Panc1 (cell line): ENCODE data around the gene CUL9. TPM values are rescaled to one million over a fixed set of nuclear protein-coding genes. Genes with fewer than 3 reads are reported as not detected.

ENCODE experiments used
- ATAC-seq: fragments of 200-7000 bp; cut with Tn5 transposase; 2 replicates; pipeline ENCODE4 v1.9.1; 2020; ENCODE audit warnings: mild to moderate bottlenecking, moderate library complexity
- BruUV-seq: library from RNA; stranded (reverse); fragments of 400-500 nt; replicated peaks from 2 replicates; lab custom pipeline; 2021; lab: Mats Ljungman, UMichigan
- CTCF ChIA-PET: fragments of 300-600 bp; sonication (Branson Sonifier 250); formaldehyde crosslinking; loops from one replicate; lab custom pipeline; 2022; ENCODE audit warnings: antibody characterized with exemption; lab: Charles Lee
- POLR2A ChIA-PET: fragments of 300-600 bp; sonication (Branson Sonifier 250); formaldehyde crosslinking; loops from one replicate; lab custom pipeline; 2022; ENCODE audit warnings: antibody characterized with exemption; lab: Charles Lee
- DNase-seq: peaks from one replicate; pipeline ENCODE4 v3.0.0-alpha.2; 2010; ENCODE audit warnings: low read depth, low spot score
- H3K27ac ChIP-seq: 2 replicates; pipeline ENCODE4 v1.5.1; 2011; ENCODE audit warnings: mild to moderate bottlenecking, low read length, inconsistent platforms
- H3K27me3 ChIP-seq: fragments of 200-500 bp; sonication (Bioruptor generic); 2 replicates; pipeline ENCODE4 v1.6.0; 2014; ENCODE audit warnings: low read length, inconsistent platforms; ENCODE audit not compliant: control insufficient read depth, insufficient read depth
- H3K36me3 ChIP-seq: fragments of 200-500 bp; sonication (Bioruptor generic); 2 replicates; pipeline ENCODE4 v1.5.1; 2014; ENCODE audit warnings: inconsistent platforms, mild to moderate bottlenecking, low read length, moderate library complexity; ENCODE audit not compliant: control insufficient read depth, insufficient read depth
- H3K4me1 ChIP-seq: 2 replicates; pipeline ENCODE4 v1.5.1; 2011; ENCODE audit warnings: inconsistent platforms, mild to moderate bottlenecking, low read length, moderate library complexity; ENCODE audit not compliant: control insufficient read depth, insufficient read depth
- H3K4me3 ChIP-seq, 2 experiments: 2 replicates each; pipeline ENCODE4 v1.5.1; 2011 to 2012; ENCODE audit warnings: low read depth in 2 of 2, low read length in 2 of 2, mild to moderate bottlenecking in 2 of 2, inconsistent platforms in 1 of 2, moderate library complexity in 1 of 2
- H3K9me3 ChIP-seq: fragments of 200-500 bp; sonication (Bioruptor generic); 2 replicates; pipeline ENCODE4 v1.5.1; 2014; ENCODE audit warnings: low read depth, mild to moderate bottlenecking, inconsistent platforms, low read length, moderate library complexity; ENCODE audit not compliant: control insufficient read depth, insufficient read depth
- CTCF ChIP-seq: fragments of 450-650 bp; IDR thresholded peaks from 2 replicates; pipeline ENCODE4 v1.5.1; 2017; ENCODE audit warnings: mild to moderate bottlenecking
- POLR2AphosphoS5 ChIP-seq: IDR thresholded peaks from 2 replicates; pipeline ENCODE4 v1.6.1; 2012; ENCODE audit warnings: mild to moderate bottlenecking, low read depth, low read length, moderate library complexity
- REST ChIP-seq, 2 experiments: IDR thresholded peaks; 2 replicates each; pipeline ENCODE4 v1.6.1; 2011 to 2012; ENCODE audit warnings: low read depth in 2 of 2, control low read depth in 1 of 2, low read length in 1 of 2, mild to moderate bottlenecking in 1 of 2, moderate library complexity in 1 of 2; ENCODE audit not compliant: insufficient read depth in 1 of 2
- SIN3A ChIP-seq: IDR thresholded peaks from 2 replicates; pipeline ENCODE4 v1.6.1; 2012; ENCODE audit warnings: low read depth, mild to moderate bottlenecking, low read length, moderate library complexity, borderline replicate concordance; ENCODE audit not compliant: insufficient read depth
- TCF7L2 ChIP-seq: IDR thresholded peaks from 2 replicates; pipeline ENCODE4 v1.6.1; 2011; ENCODE audit warnings: mild to moderate bottlenecking, low read depth, low read length, inconsistent platforms
- in situ Hi-C: cut with HindIII; loops from 2 replicates; pipeline ENCODE4 v1.10.0; 2016; ENCODE audit warnings: low sequenced_read_pairs, low pct_unique_long_range_greater_than_20kb
- intact Hi-C: fragments of 100-400 bp; cut with micrococcal nuclease; formaldehyde crosslinking; loops from one replicate; pipeline ENCODE4 v1.10.0; 2022; ENCODE audit not compliant: unreplicated experiment
- total RNA-seq: library from RNA; stranded (reverse); gene quantifications from one replicate; pipeline ENCODE4 v1.2.1, GENCODE V29; 2021; ENCODE audit not compliant: unreplicated experiment

CUL9 gene
- total RNA-seq, 1 experiment from 2014 or later: 54.3 TPM

GRCh38 chr6:43186019-43186418 lies 4.0 kb downstream of the CUL9 start:
- DNase-seq (no peak), ATAC-seq (no peak)
- H3K4me1 ChIP-seq: peaks cover 16% of the 10 kb centered on the region
- ChIA-PET POLR2A (no interaction called here), CTCF (no interaction called here)
- in situ Hi-C loops (no loop called here), intact Hi-C loops (no loop called here)
- TF ChIP-seq POLR2AphosphoS5 (no peak), CTCF (no peak), TCF7L2 (no peak), SIN3A (no peak), REST (IDR thresholded peaks at IDR 0.05; ENCODE audit: insufficient read depth in 1 of 2, low read depth in 2 of 2, low read length in 1 of 2) (no peak)
- no peak overlapping the region for H3K27ac ChIP-seq
- H3K4me3 ChIP-seq: no peak overlapping the region
- no peaks in the 10 kb centered on the region for H3K27me3 ChIP-seq
- H3K36me3 ChIP-seq: peaks cover 8% of the 10 kb centered on the region; the same call in 1 of the 2 replicates
- H3K9me3 ChIP-seq: no peaks in the 10 kb centered on the region
- no TSS peak for BruUV-seq

- Histone ChIP-seq H3K27ac (no peak overlapping the region), H3K4me1 (peaks cover 9% of the 10 kb centered on the region), H3K4me3 (no peak overlapping the region), H3K36me3 (peaks cover 8% of the 10 kb centered on the region; the same call in 1 of the 2 replicates), H3K27me3 (no peaks in the 10 kb centered on the region), H3K9me3 (no peaks in the 10 kb centered on the region)
- intact Hi-C loops (no loop called here), in situ Hi-C loops (no loop called here)
- BruUV-seq: no TSS peak
- POLR2A ChIA-PET: no interaction called here
- ATAC-seq: no peak
- CTCF ChIA-PET: no interaction called here
- no peak for DNase-seq
- TF ChIP-seq CTCF: no peak
- TF ChIP-seq REST (IDR thresholded peaks at IDR 0.05; ENCODE audit: insufficient read depth in 1 of 2, low read depth in 2 of 2, low read length in 1 of 2): no peak
- no peak for TF ChIP-seq TCF7L2
- TF ChIP-seq SIN3A: no peak
- no peak for TF ChIP-seq POLR2AphosphoS5
Observed at GRCh38 chr6:43186706-43187105, 4.7 kb downstream of the CUL9 start.
